Left lung (tissue), 14 donors: ENCODE data around the gene TMEM140. TPM values are rescaled to one million over a fixed set of nuclear protein-coding genes. Genes with fewer than 3 reads are reported as not detected.

ENCODE experiments used
- ATAC-seq: fragments of 200-7000 bp; cut with Tn5 transposase; one replicate; pipeline ENCODE4 v1.9.1; 2020; ENCODE audit warnings: moderate library complexity
- DNase-seq, 4 donors: peaks; one replicate each; pipeline ENCODE4 v3.0.0-alpha.2; 2013 to 2020
- H3K27ac ChIP-seq, 2 donors: fragments of 200-600 bp; sonication (generic) in 1 of 2; one replicate each; pipeline versions ENCODE4 v1.5.0 to v1.8.0; 2020 to 2021
- H3K27me3 ChIP-seq, 2 donors: fragments of 200-600 bp; sonication (generic) in 1 of 2; one replicate each; pipeline versions ENCODE4 v1.5.0 to v1.8.0; 2020 to 2021
- H3K36me3 ChIP-seq, 2 donors: fragments of 200-600 bp; sonication (generic) in 1 of 2; one replicate each; pipeline versions ENCODE4 v1.5.0 to v1.8.0; 2020 to 2021
- H3K4me1 ChIP-seq, 2 donors: fragments of 200-600 bp; one replicate each; pipeline ENCODE4 v1.8.0; 2021
- H3K4me3 ChIP-seq, 2 donors: fragments of 200-600 bp; sonication (generic) in 1 of 2; one replicate each; pipeline versions ENCODE4 v1.5.0 to v1.8.0; 2020 to 2021; ENCODE audit warnings: mild to moderate bottlenecking in 1 of 2
- H3K9me3 ChIP-seq, 2 donors: fragments of 200-600 bp; sonication (generic) in 1 of 2; one replicate each; pipeline versions ENCODE4 v1.5.0 to v1.8.0; 2020 to 2021
- CTCF ChIP-seq, 2 donors: fragments of 200-600 bp; sonication (generic) in 1 of 2; IDR thresholded peaks; one replicate each; pipeline versions ENCODE4 v1.5.0 to v1.8.0; 2021; ENCODE audit warnings: antibody characterized with exemption in 2 of 2
- intact Hi-C, 2 donors: fragments of 100-400 bp; cut with DNase I; formaldehyde crosslinking; loops; one replicate each; pipeline versions ENCODE4 v1.11.2 to v1.14.2; 2022
- long read RNA-seq, 12 donors: library from polyadenylated mRNA in 2 of 12; unstranded in 2 of 12; transcript quantifications; one replicate each; pipeline ENCODE4 v2.0.0 and lab custom pipeline, GENCODE V29; 2019 to 2026
- polyA plus RNA-seq, 6 donors: library from polyadenylated mRNA; unstranded; fragments of 120-200 nt; gene quantifications; one replicate each; pipeline ENCODE4 v1.2.1, GENCODE V29; 2013; ENCODE audit not compliant: insufficient read length in 6 of 6
- total RNA-seq, 2 donors: library from RNA; stranded (reverse); fragmentation: NEBNext Ultra II Directional; extraction: Animal tissue kit (Norgen Biotek cat#: 25700); gene quantifications; one replicate each; pipeline ENCODE4 v1.2.1, GENCODE V29; 2021
- donor health status: DM: no; HTN: yes; CAD: no.
- donor health status: DM: no; HTN: no; CAD: no.

Gene TMEM140
- total RNA-seq: 10 to 100 TPM; 24.0 to 25.4 TPM
- polyA plus RNA-seq: 10 to 100 TPM; 17.7 to 20.6 (median 18.9) TPM
- long read RNA-seq, donor 1, partial matches to known transcripts: 40 of 42 reads
- long read RNA-seq, donor 1, other reads (novel, unspliced or antisense): 0 of 42 reads
- long read RNA-seq, donor 2, partial matches to known transcripts: 7 of 10 reads
- long read RNA-seq, donor 2, other reads (novel, unspliced or antisense): 0 of 10 reads
- long read RNA-seq, donor 3, partial matches to known transcripts: 9 of 11 reads
- long read RNA-seq, donor 3, other reads (novel, unspliced or antisense): 0 of 11 reads
- long read RNA-seq, donor 4, transcript TMEM140-201 (2 exons, 1,997 nt): major isoform, 25 of 34 reads
- long read RNA-seq, donor 4, partial matches to known transcripts: 0 of 34 reads
- long read RNA-seq, donor 4, other reads (novel, unspliced or antisense): 9 of 34 reads
- long read RNA-seq, donor 5, partial matches to known transcripts: 0 of 4 reads
- long read RNA-seq, donor 5, other reads (novel, unspliced or antisense): 0 of 4 reads
- long read RNA-seq, donor 6, partial matches to known transcripts: 0 of 3 reads
- long read RNA-seq, donor 6, other reads (novel, unspliced or antisense): 0 of 3 reads
- long read RNA-seq, donor 7, partial matches to known transcripts: 0 of 7 reads
- long read RNA-seq, donor 7, other reads (novel, unspliced or antisense): 5 of 7 reads
- long read RNA-seq, donor 8, partial matches to known transcripts: 11 of 21 reads
- long read RNA-seq, donor 8, other reads (novel, unspliced or antisense): 7 of 21 reads
- long read RNA-seq, donor 9: 0 reads
- long read RNA-seq, donor 10, transcript TMEM140-201 (2 exons, 1,997 nt): major isoform, 36 of 40 reads
- long read RNA-seq, donor 10, partial matches to known transcripts: 0 of 40 reads
- long read RNA-seq, donor 10, other reads (novel, unspliced or antisense): 4 of 40 reads
- long read RNA-seq, donor 11, partial matches to known transcripts: 0 of 1 reads
- long read RNA-seq, donor 11, other reads (novel, unspliced or antisense): 0 of 1 reads
- long read RNA-seq, donor 12, partial matches to known transcripts: 16 of 17 reads
- long read RNA-seq, donor 12, other reads (novel, unspliced or antisense): 0 of 17 reads

- Histone ChIP-seq H3K4me1 (peaks cover 7 to 56% of the 10 kb centered on the region in 2 donors), H3K27me3 (no peaks in the 10 kb centered on the region), H3K27ac (peak within 1 kb of the TSS; percentile 92 to 97), H3K36me3 (peaks cover 0 to 6% of the 10 kb centered on the region in 2 donors), H3K4me3 (peak within 1 kb of the TSS; percentile 33 to 52), H3K9me3 (no peaks in the 10 kb centered on the region)
- ATAC-seq (peak; percentile 83), DNase-seq (peak in 1 of 4 donors; percentile 52)
- intact Hi-C loops: no loop called here
- TF ChIP-seq CTCF (IDR thresholded peaks at IDR 0.05): no peak
Measured at GRCh38 chr7:135147899-135148721, at the start of gene TMEM140. TSS of gene TMEM140 (plus strand) at chr7:135148072. CDS start at chr7:135164442, 16,370 bp downstream.

- no peaks in the 10 kb centered on the region for H3K9me3 ChIP-seq
- ATAC-seq (no peak), DNase-seq (peak in 1 of 4 donors; percentile 10)
- no peak for TF ChIP-seq CTCF (IDR thresholded peaks at IDR 0.05)
- H3K36me3 ChIP-seq: no peaks in the 10 kb centered on the region
- no peaks in the 10 kb centered on the region for H3K27me3 ChIP-seq
- no peaks in the 10 kb centered on the region for H3K4me1 ChIP-seq
- H3K27ac ChIP-seq: peak overlapping the region in 1 of 2 donors; percentile 29
- intact Hi-C loops: no loop called here
- no peak overlapping the region for H3K4me3 ChIP-seq
Measured at GRCh38 chr7:135098391-135098790, 49.5 kb upstream of the TMEM140 start.

GRCh38 chr7:135100856-135101255 lies 47.0 kb upstream of the TMEM140 start:
- no peak for TF ChIP-seq CTCF (IDR thresholded peaks at IDR 0.05)
- Histone ChIP-seq H3K4me1 (no peaks in the 10 kb centered on the region), H3K9me3 (no peaks in the 10 kb centered on the region), H3K36me3 (no peaks in the 10 kb centered on the region), H3K27me3 (no peaks in the 10 kb centered on the region), H3K4me3 (no peak overlapping the region), H3K27ac (no peak overlapping the region)
- no peak for ATAC-seq
- DNase-seq: no peak
- intact Hi-C loops: no loop called here

- Histone ChIP-seq H3K36me3 (no peaks in the 10 kb centered on the region), H3K4me1 (no peaks in the 10 kb centered on the region), H3K27me3 (no peaks in the 10 kb centered on the region), H3K27ac (no peak overlapping the region), H3K4me3 (no peak overlapping the region), H3K9me3 (peaks cover 0 to 3% of the 10 kb centered on the region in 2 donors)
- ATAC-seq (no peak), DNase-seq (no peak)
- TF ChIP-seq CTCF (IDR thresholded peaks at IDR 0.05): no peak
- intact Hi-C loops: no loop called here
Measured at GRCh38 chr7:135102372-135102771, 45.5 kb upstream of the TMEM140 start.
